ENCODE results near the gene KLHL29. TPM values are rescaled to one million over a fixed set of nuclear protein-coding genes. Genes with fewer than 3 reads are reported as not detected.

Gene KLHL29
- total and polyA plus RNA-seq, 2 of the 13 experiments (the other 11 are each of a cell fraction or from before 2014, with no cell fraction given) = 0.01 TPM; not detected in 1

GRCh38 chr2:23359631-23360567 is 25.1 kb upstream of the KLHL29 start (continued):
- TF ChIP-seq ZNF142 (CRISPR knock-in tag; IDR thresholded peaks at IDR 0.05) = no peak
- TF ChIP-seq MEIS1 (CRISPR knock-in tag; IDR thresholded peaks at IDR 0.05; ENCODE audit: borderline replicate concordance) = no peak
- peak in 1 of 2 experiments; percentile 53; a peak in 1 of 4 replicates for TF ChIP-seq EP300 (IDR thresholded peaks at IDR 0.05; ENCODE audit: low read depth in 2 of 2, low read length in 2 of 2)
- TF ChIP-seq EP300 (CRISPR knock-in tag; IDR thresholded peaks at IDR 0.05; ENCODE audit: borderline replicate concordance) = no peak; the same call in 1 of the 2 replicates
- no peak for TF ChIP-seq ZNF180 (CRISPR knock-in tag; IDR thresholded peaks at IDR 0.05; ENCODE audit: borderline replicate concordance, low read depth)
- TF ChIP-seq SALL1 (CRISPR knock-in tag; IDR thresholded peaks at IDR 0.05) = peak; percentile 78
- TF ChIP-seq CTCF (CRISPR knock-in tag; IDR thresholded peaks at IDR 0.05) = 0 out of 2 replicates have a peak, but pooled peaks have one; percentile 7
- no peak for TF ChIP-seq ZNF432 (CRISPR knock-in tag; IDR thresholded peaks at IDR 0.05; ENCODE audit: borderline replicate concordance)
- 0 out of 2 replicates have a peak, but pooled peaks have one; percentile 33 for TF ChIP-seq ZNF503 (CRISPR knock-in tag; IDR thresholded peaks at IDR 0.05)
- peak; percentile 44; the same call in 1 of the 2 replicates for TF ChIP-seq CEBPB (IDR thresholded peaks at IDR 0.05; ENCODE audit: borderline replicate concordance, low read depth, low read length)
- no peak; the same call in 1 of the 2 replicates for TF ChIP-seq FOXA1 (IDR thresholded peaks at IDR 0.05)
- peak; percentile 66; the same call in 1 of the 2 replicates for TF ChIP-seq FOXA1 (CRISPR knock-in tag; IDR thresholded peaks at IDR 0.05)
- TF ChIP-seq HNRNPL (IDR thresholded peaks at IDR 0.05; ENCODE audit: low read depth, low read length) = no peak
- peak; percentile 52 for TF ChIP-seq FOXA3 (CRISPR knock-in tag; IDR thresholded peaks at IDR 0.05)
- TF ChIP-seq FOSL2 (CRISPR knock-in tag; IDR thresholded peaks at IDR 0.05) = peak; percentile 99
- TF ChIP-seq ZIK1 (CRISPR knock-in tag; IDR thresholded peaks at IDR 0.05; ENCODE audit: borderline replicate concordance, low read depth) = no peak
- TF ChIP-seq POGZ (CRISPR knock-in tag; IDR thresholded peaks at IDR 0.05) = peak; percentile 38; the same call in 1 of the 2 replicates
- peak; percentile 72 for TF ChIP-seq ZFX (CRISPR knock-in tag; IDR thresholded peaks at IDR 0.05; ENCODE audit: low read depth)
- no peak for TF ChIP-seq DDIT3 (CRISPR knock-in tag; IDR thresholded peaks at IDR 0.05)

Measured in HepG2 (cell line).